GM12864 (cell line): ENCODE results near the gene HS3ST6.
"Not testable (repeated sequence)": the region's sequence is repeated elsewhere in the genome, so short reads cannot be mapped to it uniquely, and the experiment has no call there.

Source experiments
- DNase-seq: peaks from one replicate; pipeline ENCODE4 v3.0.0-alpha.2; 2011; ENCODE audit warnings: low read depth
- H3K4me3 ChIP-seq: 2 replicates; pipeline ENCODE4 v1.5.1; 2011; ENCODE audit warnings: mild to moderate bottlenecking, low read depth, low read length, control low read depth
- CTCF ChIP-seq: IDR thresholded peaks from 2 replicates; pipeline ENCODE4 v1.5.1; 2011; ENCODE audit warnings: low read depth, mild to moderate bottlenecking, moderate library complexity, low read length, control low read depth, inconsistent platforms; ENCODE audit errors: missing control alignments

The HS3ST6 gene

GRCh38 chr16:1944612-1945199 lies 26.5 kb upstream of the HS3ST6 start:
- no peak for DNase-seq
- no peak for TF ChIP-seq CTCF
- no peak overlapping the region for H3K4me3 ChIP-seq

- DNase-seq: peak; percentile 92
- no peak for TF ChIP-seq CTCF
- peak within 1 kb of the TSS; percentile 95 for H3K4me3 ChIP-seq
Measured at GRCh38 chr16:1942810-1943726, 24.9 kb upstream of the HS3ST6 start, which contains the start of gene MSRB1. TSS of gene MSRB1 (minus strand) at chr16:1943199. CDS start at chr16:1943156, 43 bp downstream.

DNA sequence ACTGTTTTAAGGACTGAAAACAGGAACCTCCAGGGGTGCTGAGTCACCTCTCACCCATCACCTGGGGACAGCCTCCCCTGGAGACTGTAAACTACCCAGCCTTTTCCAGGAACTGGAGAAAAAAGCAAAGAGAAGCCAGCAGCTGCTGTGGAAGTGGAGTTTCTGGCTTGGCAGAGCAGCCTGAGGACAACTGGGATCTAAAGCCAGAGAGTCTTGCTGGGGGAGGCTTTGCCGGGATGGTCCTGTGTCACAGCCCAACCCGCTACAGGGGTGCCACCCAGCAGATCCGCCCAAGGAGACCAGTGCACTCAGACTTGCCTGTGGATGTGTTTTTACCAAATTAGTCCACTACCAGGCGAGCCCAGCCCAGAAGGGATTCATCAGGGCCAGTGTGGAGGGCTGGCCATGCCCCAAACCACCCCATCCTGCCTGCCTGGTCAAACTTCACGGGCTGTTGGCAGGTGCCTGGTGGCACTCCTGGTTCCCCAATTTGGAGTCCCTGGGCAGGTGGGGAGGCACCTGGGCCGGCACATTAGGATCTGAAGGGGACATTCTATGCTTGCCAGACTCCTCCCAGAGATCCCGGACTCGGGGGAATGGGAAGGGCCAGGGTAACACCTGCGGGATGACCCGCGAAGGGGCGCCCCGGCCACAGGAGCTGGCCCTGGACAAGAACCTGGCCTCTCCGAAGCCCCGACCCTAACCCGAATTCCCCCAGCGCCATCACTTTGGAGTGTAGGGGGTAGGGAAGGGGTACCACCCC lies 24.0 kb upstream of the HS3ST6 start:
- DNase-seq: no peak
- no peak for TF ChIP-seq CTCF

DNA sequence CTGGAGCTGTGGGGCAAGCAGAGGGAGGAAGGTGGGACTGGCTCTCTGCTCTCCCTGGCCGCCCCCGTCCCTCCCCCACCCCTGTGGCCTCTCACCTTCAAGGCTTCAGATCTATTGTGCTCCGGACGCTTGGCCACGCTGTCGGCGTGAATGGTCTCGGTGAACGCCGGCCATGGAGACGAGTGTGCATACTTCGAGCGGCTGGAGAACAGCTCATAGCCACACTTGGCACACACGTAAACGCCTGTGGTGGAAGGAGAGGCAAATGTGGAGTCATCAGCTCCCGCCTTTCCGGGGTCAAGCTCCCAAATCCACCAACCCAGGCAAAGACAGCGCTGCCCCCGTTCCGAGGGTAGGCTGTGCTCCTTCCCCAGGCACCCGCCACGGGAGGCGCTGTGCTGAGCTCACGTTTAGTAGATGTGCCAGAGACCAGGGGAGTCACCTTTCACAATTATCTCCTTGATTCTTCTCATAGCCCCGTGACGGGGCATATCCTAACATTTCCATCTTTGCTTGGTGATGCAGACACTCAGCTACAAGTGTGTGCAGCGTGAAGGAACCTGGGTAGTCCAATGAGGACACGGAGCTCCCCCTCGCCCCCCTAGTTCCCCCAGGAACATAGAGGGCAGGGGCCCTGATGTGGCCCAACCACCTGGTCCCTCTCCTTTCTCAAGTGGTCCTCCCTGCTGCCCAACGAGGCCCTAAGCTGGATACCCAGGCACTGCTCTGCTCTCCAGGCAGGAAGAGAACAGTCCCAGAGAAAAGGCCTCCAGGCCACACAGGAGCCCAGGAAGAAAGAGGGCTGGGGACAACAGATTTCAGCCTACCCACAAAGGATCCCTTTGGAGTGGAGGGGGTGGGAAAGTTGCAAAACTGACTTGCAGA lies 23.2 kb upstream of the HS3ST6 start:
- no peak for DNase-seq
- peak overlapping the region; percentile 95 for H3K4me3 ChIP-seq
- no peak for TF ChIP-seq CTCF

More for the DNA sequence above, 24.0 kb upstream of the HS3ST6 start:
- H3K4me3 ChIP-seq: peak overlapping the region; percentile 95

DNA sequence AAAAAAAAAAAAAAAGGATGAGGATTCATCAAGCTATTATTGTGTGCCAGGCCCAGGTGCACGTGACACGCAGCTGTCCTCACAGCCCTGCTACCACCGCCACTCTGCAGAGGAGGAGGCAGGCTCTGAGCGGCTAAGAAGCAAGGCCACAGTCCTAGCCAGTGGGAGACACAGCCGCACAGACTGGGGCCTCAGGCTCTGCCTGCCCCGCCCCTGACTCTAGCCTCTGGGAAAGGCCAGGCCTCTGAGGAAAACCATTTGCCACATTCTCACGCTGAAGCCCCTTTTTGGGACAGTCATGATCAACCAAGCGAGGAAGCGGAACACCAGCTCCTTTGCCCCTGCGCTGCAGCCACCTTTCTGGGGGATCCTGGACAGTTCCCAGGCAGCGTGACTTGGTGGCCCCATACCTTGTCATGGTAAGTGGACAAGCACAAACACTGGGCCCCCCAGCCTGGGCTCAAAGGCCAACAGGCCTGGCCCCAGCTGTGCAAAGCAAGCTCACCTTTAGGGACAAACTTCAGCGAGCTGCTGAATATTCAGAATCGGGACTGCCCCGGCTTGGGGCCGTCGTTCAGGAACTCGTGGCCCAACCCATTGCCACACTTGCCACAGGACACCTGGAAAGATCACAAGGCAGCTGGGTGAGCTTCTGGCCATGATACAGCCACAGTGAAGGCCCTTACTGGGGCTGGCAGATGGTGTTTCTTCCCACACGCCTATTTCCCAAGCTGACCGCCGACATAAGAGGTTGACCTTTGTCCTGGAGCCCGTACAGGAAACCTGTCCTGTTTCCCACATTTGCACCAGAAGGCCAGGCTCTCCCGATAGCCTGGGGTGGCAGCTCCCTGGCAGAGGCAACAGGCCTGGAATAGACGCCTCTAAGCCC lies 22.3 kb upstream of the HS3ST6 start:
- no peak overlapping the region for H3K4me3 ChIP-seq
- DNase-seq: no peak
- no peak for TF ChIP-seq CTCF

DNA sequence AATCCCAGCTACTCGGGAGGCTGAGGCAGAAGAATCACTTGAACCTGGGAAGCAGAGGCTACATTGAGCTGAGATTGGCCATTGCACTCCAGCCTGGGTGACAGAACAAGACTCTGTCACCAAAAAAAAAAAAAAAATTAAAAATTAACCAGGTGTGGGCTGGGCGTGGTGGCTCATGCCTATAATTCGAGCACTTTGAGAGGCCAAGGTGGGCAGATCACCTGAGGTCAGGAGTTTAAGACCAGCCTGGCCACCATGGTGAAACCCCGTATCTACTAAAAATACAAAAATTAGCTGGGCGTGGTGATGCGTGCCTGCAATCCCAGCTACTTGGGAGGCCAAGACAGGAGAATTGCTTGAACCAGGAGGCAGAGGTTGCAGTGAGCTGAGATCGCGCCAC lies 21.6 kb upstream of the HS3ST6 start:
- not testable (repeated sequence) for DNase-seq, H3K4me3 ChIP-seq
